OCI-LY7 (cell line): ENCODE measurements around the gene SLC5A5. TPM values are rescaled to one million over a fixed set of nuclear protein-coding genes. Genes with fewer than 3 reads are reported as not detected.

Source experiments
- BruUV-seq: library from RNA; stranded (reverse); fragments of 400-500 nt; replicated peaks from 2 replicates; lab custom pipeline; 2021; lab: Mats Ljungman, UMichigan
- CTCF ChIA-PET: fragments of 300-600 bp; sonication (Branson Sonifier 250); formaldehyde crosslinking; loops from one replicate; lab custom pipeline; 2022; ENCODE audit warnings: antibody characterized with exemption; ENCODE audit not compliant: unreplicated experiment; lab: Charles Lee
- POLR2A ChIA-PET: fragments of 300-600 bp; sonication (Branson Sonifier 250); formaldehyde crosslinking; loops from one replicate; lab custom pipeline; 2022; ENCODE audit warnings: antibody characterized with exemption; lab: Charles Lee
- DNase-seq: peaks from one replicate; pipeline ENCODE4 v3.0.0-alpha.2; 2015; ENCODE audit warnings: low spot score
- H2AFZ ChIP-seq: fragments of 200-600 bp; sonication (generic), shearing (Covaris generic); 2 replicates; pipeline ENCODE4 v1.6.1; 2014; ENCODE audit warnings: mild to moderate bottlenecking, antibody characterized with exemption, low read length, moderate library complexity
- H3K27ac ChIP-seq: fragments of 200-600 bp; sonication (generic); 2 replicates; pipeline ENCODE4 v1.5.1; 2014; ENCODE audit warnings: mixed run types, low read depth, mild to moderate bottlenecking, moderate library complexity, low read length, inconsistent platforms; ENCODE audit not compliant: poor library complexity, severe bottlenecking
- H3K36me3 ChIP-seq: fragments of 200-600 bp; sonication (generic); 2 replicates; pipeline ENCODE4 v1.6.1; 2014; ENCODE audit warnings: mild to moderate bottlenecking, antibody characterized with exemption, low read length, moderate library complexity, mixed read lengths; ENCODE audit not compliant: insufficient read depth
- H3K4me1 ChIP-seq: fragments of 200-600 bp; sonication (generic); 2 replicates; pipeline ENCODE4 v1.5.1; 2014; ENCODE audit warnings: mild to moderate bottlenecking, low read length; ENCODE audit not compliant: insufficient read depth, poor library complexity, severe bottlenecking
- H3K4me2 ChIP-seq: fragments of 200-600 bp; sonication (generic); 2 replicates; pipeline ENCODE4 v1.6.1; 2014; ENCODE audit warnings: mild to moderate bottlenecking, low read length
- H3K4me3 ChIP-seq: fragments of 200-600 bp; sonication (generic); 2 replicates; pipeline ENCODE4 v1.5.1; 2014; ENCODE audit warnings: mild to moderate bottlenecking, low read depth, low read length; ENCODE audit not compliant: poor library complexity, severe bottlenecking
- H3K79me2 ChIP-seq: fragments of 200-600 bp; sonication (generic); 2 replicates; pipeline ENCODE4 v1.6.1; 2016; ENCODE audit warnings: low read depth, mild to moderate bottlenecking, low read length, moderate library complexity, mixed read lengths; ENCODE audit not compliant: insufficient read depth
- H3K9me2 ChIP-seq: fragments of 200-600 bp; sonication (generic); 2 replicates; pipeline ENCODE4 v1.6.1; 2016; ENCODE audit warnings: mild to moderate bottlenecking, low read length, mixed read lengths; ENCODE audit not compliant: insufficient read depth
- H3K9me3 ChIP-seq: fragments of 200-600 bp; sonication (generic); 2 replicates; pipeline ENCODE4 v1.6.1; 2014; ENCODE audit warnings: mild to moderate bottlenecking, mixed run types, low read length, mixed read lengths
- H4K20me1 ChIP-seq: fragments of 200-600 bp; sonication (generic); 2 replicates; pipeline ENCODE4 v1.6.1; 2014; ENCODE audit warnings: mild to moderate bottlenecking, antibody characterized with exemption, low read length, moderate library complexity, mixed read lengths; ENCODE audit not compliant: insufficient read depth
- CTCF ChIP-seq: fragments of 200-600 bp; sonication (generic); conservative IDR thresholded peaks from 2 replicates; pipeline ENCODE4 v1.5.1; 2014; ENCODE audit warnings: mild to moderate bottlenecking, antibody characterized with exemption, low read length, moderate library complexity, mixed read lengths
- EZH2phosphoT487 ChIP-seq: fragments of 200-600 bp; sonication (generic); IDR thresholded peaks from 2 replicates; pipeline ENCODE4 v1.6.1; 2018; ENCODE audit warnings: low read depth, borderline replicate concordance, mild to moderate bottlenecking, mixed run types, antibody characterized with exemption, low read length, moderate library complexity, mixed read lengths
- intact Hi-C: fragments of 100-400 bp; cut with micrococcal nuclease; formaldehyde crosslinking; loops from one replicate; pipeline ENCODE4 v1.10.0; 2022; ENCODE audit not compliant: unreplicated experiment
- total RNA-seq, 2 experiments: library from RNA; depleted of rRNA in 1 of 2; stranded (reverse); fragments of >200 nt in 1 of 2; shearing (Covaris generic) in 1 of 2; gene quantifications; 2 replicates each; pipeline ENCODE4 v1.2.3, GENCODE V29; 2014 to 2022

SLC5A5 gene
- total RNA-seq, 2 experiments from 2014 or later = 0.03 TPM; not detected in 1

DNA sequence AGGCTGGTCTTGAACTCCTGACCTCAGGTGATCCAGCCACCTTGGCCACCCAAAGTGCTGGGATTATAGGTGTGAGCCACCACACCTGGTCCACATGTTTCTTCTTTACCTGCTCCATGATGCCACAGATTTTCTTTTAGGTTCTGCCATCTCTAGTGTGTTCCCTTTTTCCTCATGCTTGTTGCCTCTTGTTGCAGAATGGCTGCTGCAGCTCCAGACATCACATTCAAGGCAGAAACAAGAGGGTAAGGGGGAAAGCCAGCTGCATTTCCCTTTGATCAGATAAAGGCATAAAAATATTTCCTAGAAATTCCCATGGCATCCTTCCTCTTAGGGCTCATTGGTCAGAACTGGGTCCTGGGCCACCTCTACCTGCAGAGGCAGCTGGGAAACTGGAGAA is 48.8 kb downstream of the SLC5A5 start:
- H3K9me2 ChIP-seq = no peaks in the 10 kb centered on the region
- no peak overlapping the region for H2AFZ ChIP-seq
- ChIA-PET CTCF (no interaction called here), POLR2A (no interaction called here)
- H3K9me3 ChIP-seq = no peaks in the 10 kb centered on the region
- no peak for TF ChIP-seq EZH2phosphoT487
- no peak for TF ChIP-seq CTCF
- H3K79me2 ChIP-seq = no peaks in the 10 kb centered on the region
- no peak overlapping the region for H3K27ac ChIP-seq
- intact Hi-C loops = no loop called here
- H3K4me3 ChIP-seq = no peak overlapping the region
- BruUV-seq = no TSS peak
- DNase-seq = no peak
- no peak overlapping the region for H3K4me2 ChIP-seq
- H3K4me1 ChIP-seq = no peaks in the 10 kb centered on the region
- no peaks in the 10 kb centered on the region for H4K20me1 ChIP-seq
- H3K36me3 ChIP-seq = no peaks in the 10 kb centered on the region

- no TSS peak for BruUV-seq
- intact Hi-C loops = no loop called here
- CTCF ChIA-PET = no interaction called here
- Histone ChIP-seq H2AFZ (no peak overlapping the region), H3K27ac (no peak overlapping the region), H3K4me3 (no peak overlapping the region), H3K4me1 (no peaks in the 10 kb centered on the region), H3K79me2 (no peaks in the 10 kb centered on the region), H3K4me2 (no peak overlapping the region), H3K36me3 (no peaks in the 10 kb centered on the region), H3K9me3 (no peaks in the 10 kb centered on the region), H4K20me1 (no peaks in the 10 kb centered on the region), H3K9me2 (no peaks in the 10 kb centered on the region)
- DNase-seq = no peak
- no peak for TF ChIP-seq EZH2phosphoT487
- no peak for TF ChIP-seq CTCF
- POLR2A ChIA-PET = no interaction called here
These were observed 50.4 kb downstream of the SLC5A5 start for GRCh38 chr19:17922138-17922537.

DNA sequence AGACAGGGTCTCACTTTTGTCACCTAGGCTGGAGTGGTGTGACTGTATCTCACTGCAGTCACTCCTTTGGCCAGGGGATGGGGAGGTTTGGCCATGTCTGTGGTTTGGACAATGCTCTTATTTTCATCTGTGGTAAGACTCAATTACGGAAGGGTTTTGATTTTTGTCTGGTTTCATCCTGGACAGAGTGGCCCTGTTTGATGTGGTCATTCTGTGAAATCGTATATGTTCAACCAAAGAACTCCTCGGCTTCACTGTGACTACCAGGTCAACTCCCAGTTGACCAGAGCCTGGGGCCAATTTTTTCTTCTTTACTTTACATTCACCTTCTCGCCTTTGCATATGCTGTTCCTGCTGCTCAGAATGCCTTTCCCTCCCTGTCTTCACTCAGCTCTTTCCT is 54.3 kb downstream of the SLC5A5 start:
- TF ChIP-seq CTCF (no peak), EZH2phosphoT487 (no peak)
- Histone ChIP-seq H3K4me3 (no peak overlapping the region), H3K9me3 (no peaks in the 10 kb centered on the region), H3K27ac (no peak overlapping the region), H3K4me2 (no peak overlapping the region), H3K79me2 (no peaks in the 10 kb centered on the region), H3K36me3 (no peaks in the 10 kb centered on the region), H3K9me2 (no peaks in the 10 kb centered on the region), H4K20me1 (no peaks in the 10 kb centered on the region), H2AFZ (no peak overlapping the region), H3K4me1 (no peaks in the 10 kb centered on the region)
- intact Hi-C loops = no loop called here
- ChIA-PET POLR2A (no interaction called here), CTCF (no interaction called here)
- no peak for DNase-seq
- BruUV-seq = no TSS peak
